Endodermal cell (in vitro differentiated cells): ENCODE results near the gene CASZ1. TPM values are rescaled to one million over a fixed set of nuclear protein-coding genes. Genes with fewer than 3 reads are reported as not detected.

ENCODE experiments used
- DNase-seq: peaks from one replicate; pipeline ENCODE4 v3.0.0-alpha.2; 2017
- H3K27ac ChIP-seq: 2 replicates; pipeline ENCODE4 v1.5.1; 2013; ENCODE audit warnings: mild to moderate bottlenecking, low read depth, low read length, moderate library complexity
- H3K27me3 ChIP-seq: 2 replicates; pipeline ENCODE4 v1.6.1; 2013; ENCODE audit warnings: mild to moderate bottlenecking, low read length, moderate library complexity; ENCODE audit not compliant: insufficient read depth, control insufficient read depth, poor library complexity, severe bottlenecking
- H3K36me3 ChIP-seq: 2 replicates; pipeline ENCODE4 v1.7.0; 2013; ENCODE audit warnings: mild to moderate bottlenecking, low read length, moderate library complexity; ENCODE audit not compliant: control insufficient read depth, insufficient read depth
- H3K4me1 ChIP-seq: one replicate; pipeline ENCODE4 v1.7.0; 2013; ENCODE audit warnings: low read length; ENCODE audit not compliant: control insufficient read depth, insufficient read depth
- H3K4me3 ChIP-seq: 2 replicates; pipeline ENCODE4 v1.5.1; 2013; ENCODE audit warnings: mild to moderate bottlenecking, low read length, moderate library complexity
- H3K9ac ChIP-seq: 2 replicates; pipeline ENCODE4 v1.6.1; 2013; ENCODE audit warnings: mild to moderate bottlenecking, low read length, moderate library complexity; ENCODE audit not compliant: poor library complexity, severe bottlenecking; ENCODE audit errors: extremely low read depth
- H3K9me3 ChIP-seq: 2 replicates; pipeline ENCODE4 v1.6.1; 2013; ENCODE audit warnings: mild to moderate bottlenecking, low read length, moderate library complexity; ENCODE audit not compliant: control insufficient read depth
- H3K27ac Mint-ChIP-seq: 2 replicates; pipeline ENCODE4 v1.8.0; 2020; ENCODE audit warnings: mixed read lengths
- H3K27me3 Mint-ChIP-seq: 2 replicates; pipeline ENCODE4 v1.8.0; 2021; ENCODE audit warnings: mild to moderate bottlenecking, mixed read lengths; ENCODE audit not compliant: insufficient read depth
- H3K36me3 Mint-ChIP-seq: 2 replicates; pipeline ENCODE4 v1.8.0; 2020; ENCODE audit warnings: low read depth, mixed read lengths
- H3K4me1 Mint-ChIP-seq: 2 replicates; pipeline ENCODE4 v1.8.0; 2020; ENCODE audit warnings: mixed read lengths
- H3K4me3 Mint-ChIP-seq: 2 replicates; pipeline ENCODE4 v1.8.0; 2020; ENCODE audit warnings: mild to moderate bottlenecking, moderate library complexity, mixed read lengths
- H3K9me3 Mint-ChIP-seq: 2 replicates; pipeline ENCODE4 v1.8.0; 2020; ENCODE audit warnings: mild to moderate bottlenecking, mixed read lengths
- CTCF ChIP-seq: fragments of 200-600 bp; sonication (generic); conservative IDR thresholded peaks from 2 replicates; pipeline ENCODE4 v1.5.0; 2021; ENCODE audit warnings: antibody characterized with exemption, mild to moderate bottlenecking
- WGBS, 2 experiments: methylation state at CpG; one replicate each; pipeline versions ENCODE4 v1.1.5 to v1.1.7; 2013; ENCODE audit warnings: missing lambda C conversion rate in 2 of 2, mixed read lengths in 1 of 2; ENCODE audit not compliant: insufficient coverage in 1 of 2, insufficient read length in 1 of 2; 5-methylcytosine and 5-hydroxymethylcytosine counted together
- total RNA-seq, 2 donors: library from RNA; stranded (reverse); fragmentation: NEBNext Ultra II Directional in 1 of 2; extraction: Animal tissue kit (Norgen Biotek cat#: 25700) in 1 of 2; gene quantifications; 2 replicates in 1 of 2; 3 replicates in 1 of 2; pipeline ENCODE4 v1.2.1, GENCODE V29; 2021

The CASZ1 gene
- total RNA-seq, 2 donors from 2014 or later = 3.5 to 5.9 TPM

- Mint-ChIP-seq H3K9me3 (no peaks in the 10 kb centered on the region), H3K27me3 (peaks cover 2% of the 10 kb centered on the region), H3K4me1 (peaks cover 18% of the 10 kb centered on the region), H3K36me3 (no peaks in the 10 kb centered on the region), H3K4me3 (no peak overlapping the region), H3K27ac (no peak overlapping the region)
- Histone ChIP-seq H3K36me3 (no peaks in the 10 kb centered on the region), H3K9ac (no peak overlapping the region), H3K9me3 (no peaks in the 10 kb centered on the region), H3K27ac (peak overlapping the region; percentile 38), H3K27me3 (no peaks in the 10 kb centered on the region), H3K4me1 (no peaks in the 10 kb centered on the region), H3K4me3 (no peak overlapping the region)
- no peak for DNase-seq
- 89 to 93% methylated on average over 16 to 23 of the region's 23 CpGs for WGBS, 2 experiments
- TF ChIP-seq CTCF = no peak
Observed at GRCh38 chr1:10755970-10756521, 40.4 kb downstream of the CASZ1 start.

DNA sequence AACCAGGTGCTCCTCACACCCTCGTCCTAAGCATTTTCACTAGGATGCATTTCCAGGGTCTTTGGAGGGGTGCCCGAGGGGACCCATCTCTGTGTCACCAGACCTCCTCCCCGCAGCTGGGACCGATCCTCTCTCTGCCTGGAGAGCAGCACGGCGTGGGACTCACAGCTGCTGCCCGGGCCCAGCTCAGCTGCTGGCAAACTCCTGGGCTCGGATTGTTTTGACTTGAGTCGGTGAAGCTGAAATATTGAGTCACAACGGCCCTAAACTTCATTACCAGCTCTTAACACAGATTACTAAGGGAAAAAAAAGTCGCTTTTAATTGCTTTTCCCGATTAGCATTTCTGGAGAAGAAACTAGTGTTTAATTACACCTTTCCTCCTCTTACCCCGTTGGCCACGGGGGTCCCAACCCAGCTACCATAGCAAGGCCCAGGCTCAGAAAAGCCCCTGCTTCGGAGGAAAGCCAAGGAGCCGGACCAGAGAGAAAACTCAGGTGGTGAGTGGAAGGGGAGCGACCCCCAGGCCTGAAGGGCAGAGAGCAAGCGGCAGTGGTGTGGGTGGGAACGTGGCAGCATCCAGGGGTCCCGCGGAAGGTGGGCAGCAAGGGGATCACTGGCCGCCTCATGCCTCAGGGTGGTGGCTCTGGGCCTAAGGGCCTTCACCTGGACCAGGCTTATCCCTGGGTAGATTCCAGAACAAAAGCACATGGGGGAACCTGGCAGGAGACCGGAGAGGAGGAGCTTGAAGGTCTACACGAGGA is 41.7 kb downstream of the CASZ1 start:
- no peaks in the 10 kb centered on the region for H3K36me3 ChIP-seq
- Mint-ChIP-seq H3K9me3 (no peaks in the 10 kb centered on the region), H3K27ac (no peak overlapping the region), H3K36me3 (no peaks in the 10 kb centered on the region), H3K27me3 (peaks cover 2% of the 10 kb centered on the region), H3K4me1 (peaks cover 18% of the 10 kb centered on the region), H3K4me3 (no peak overlapping the region)
- no peak overlapping the region for H3K27ac ChIP-seq
- TF ChIP-seq CTCF = no peak
- DNase-seq = no peak
- H3K27me3 ChIP-seq = no peaks in the 10 kb centered on the region
- H3K9me3 ChIP-seq = no peaks in the 10 kb centered on the region
- no peak overlapping the region for H3K4me3 ChIP-seq
- no peak overlapping the region for H3K9ac ChIP-seq
- H3K4me1 ChIP-seq = no peaks in the 10 kb centered on the region
- WGBS, 2 experiments = 88 to 96% methylated on average over 13 to 24 of the region's 24 CpGs

DNA sequence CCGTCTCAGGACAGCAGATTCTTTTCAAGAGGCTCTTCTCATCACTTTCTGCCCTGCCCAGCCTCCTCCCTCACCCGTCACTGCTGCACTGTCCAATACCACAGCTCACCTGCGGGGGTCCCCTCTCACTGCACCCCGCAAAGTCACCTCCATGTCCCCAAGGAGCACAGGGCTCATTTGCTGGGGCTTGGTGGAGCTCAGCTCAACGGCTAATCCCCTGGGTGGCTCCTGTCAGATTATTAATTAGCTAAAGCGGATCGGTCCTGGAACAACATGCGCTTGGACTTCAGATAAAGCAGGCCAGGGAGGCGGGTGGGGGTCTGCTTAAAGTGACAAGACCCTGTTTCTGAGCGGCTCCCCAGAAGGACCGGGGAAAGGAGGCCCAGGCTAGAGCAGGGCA is 43.1 kb downstream of the CASZ1 start:
- Mint-ChIP-seq H3K4me3 (no peak overlapping the region), H3K36me3 (no peaks in the 10 kb centered on the region), H3K9me3 (no peaks in the 10 kb centered on the region), H3K27ac (peak overlapping the region; percentile 39), H3K4me1 (peaks cover 13% of the 10 kb centered on the region), H3K27me3 (peaks cover 2% of the 10 kb centered on the region)
- Histone ChIP-seq H3K36me3 (no peaks in the 10 kb centered on the region), H3K4me1 (no peaks in the 10 kb centered on the region), H3K9ac (no peak overlapping the region), H3K4me3 (no peak overlapping the region), H3K9me3 (no peaks in the 10 kb centered on the region), H3K27ac (no peak overlapping the region), H3K27me3 (no peaks in the 10 kb centered on the region)
- WGBS, 2 experiments = 80 to 87% methylated on average over 11 of the region's 11 CpGs
- peak; percentile 66 for DNase-seq
- peak; percentile 64 for TF ChIP-seq CTCF
